ENCODE measurements around the gene RPRD1A.

GRCh38 chr18:35968278-35968880 is 99.0 kb downstream of the RPRD1A start:
- TF ChIP-seq POLR2AphosphoS5 (IDR thresholded peaks at IDR 0.05; ENCODE audit: low read depth, low read length) (no peak), REST (IDR thresholded peaks at IDR 0.05; ENCODE audit: insufficient read depth in 1 of 2, low read depth in 2 of 2, low read length in 2 of 2) (no peak), TAF1 (IDR thresholded peaks at IDR 0.05; ENCODE audit: borderline replicate concordance, insufficient read depth, low read length) (no peak), SIN3A (IDR thresholded peaks at IDR 0.05; ENCODE audit: borderline replicate concordance, insufficient read depth, low read length) (no peak)
